Jurkat, Clone E6-1 (cell line): ENCODE measurements around the gene MCOLN1.

ENCODE experiments used
- DNase-seq: peaks from one replicate; pipeline ENCODE4 v3.0.0-alpha.2; 2011; ENCODE audit warnings: low read depth, low spot score
- H3K4me3 ChIP-seq: 2 replicates; pipeline ENCODE4 v1.5.1; 2011; ENCODE audit warnings: mild to moderate bottlenecking, low read length, control low read depth, moderate library complexity

Gene MCOLN1

DNA sequence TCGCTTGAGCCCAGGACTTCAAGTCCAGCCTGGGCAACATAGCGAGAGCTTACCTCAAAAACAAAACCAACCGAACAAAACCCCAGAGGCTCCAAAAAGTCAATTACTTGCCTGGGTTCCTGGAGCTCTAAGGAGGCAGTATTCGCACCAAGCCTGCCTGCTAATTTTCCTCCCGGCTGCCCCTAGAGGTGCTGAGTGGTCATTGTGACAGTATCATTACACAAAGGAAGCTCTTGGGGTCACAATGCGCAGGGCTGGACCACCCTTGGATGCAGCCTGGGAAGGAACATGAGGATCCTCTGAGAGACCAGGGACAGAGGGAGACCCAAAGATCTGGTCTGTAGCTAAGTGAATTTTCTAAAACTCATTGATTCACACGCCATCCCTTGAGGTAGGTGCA lies 25.1 kb upstream of the MCOLN1 start:
- no peak for DNase-seq
- no peak overlapping the region for H3K4me3 ChIP-seq

GRCh38 chr19:7500811-7501450 lies 21.5 kb upstream of the MCOLN1 start:
- DNase-seq, result peak; percentile 61
- peak overlapping the region; percentile 22; the same call in 1 of the 2 replicates for H3K4me3 ChIP-seq

- H3K4me3 ChIP-seq, result no peak overlapping the region
- no peak for DNase-seq
Observed at GRCh38 chr19:7502552-7502951, 19.9 kb upstream of the MCOLN1 start.

GRCh38 chr19:7504684-7505083 lies 17.7 kb upstream of the MCOLN1 start:
- no peak overlapping the region for H3K4me3 ChIP-seq
- no peak for DNase-seq

GRCh38 chr19:7505288-7505681 lies 17.1 kb upstream of the MCOLN1 start:
- H3K4me3 ChIP-seq, result peak overlapping the region; percentile 22
- DNase-seq, result no peak

DNA sequence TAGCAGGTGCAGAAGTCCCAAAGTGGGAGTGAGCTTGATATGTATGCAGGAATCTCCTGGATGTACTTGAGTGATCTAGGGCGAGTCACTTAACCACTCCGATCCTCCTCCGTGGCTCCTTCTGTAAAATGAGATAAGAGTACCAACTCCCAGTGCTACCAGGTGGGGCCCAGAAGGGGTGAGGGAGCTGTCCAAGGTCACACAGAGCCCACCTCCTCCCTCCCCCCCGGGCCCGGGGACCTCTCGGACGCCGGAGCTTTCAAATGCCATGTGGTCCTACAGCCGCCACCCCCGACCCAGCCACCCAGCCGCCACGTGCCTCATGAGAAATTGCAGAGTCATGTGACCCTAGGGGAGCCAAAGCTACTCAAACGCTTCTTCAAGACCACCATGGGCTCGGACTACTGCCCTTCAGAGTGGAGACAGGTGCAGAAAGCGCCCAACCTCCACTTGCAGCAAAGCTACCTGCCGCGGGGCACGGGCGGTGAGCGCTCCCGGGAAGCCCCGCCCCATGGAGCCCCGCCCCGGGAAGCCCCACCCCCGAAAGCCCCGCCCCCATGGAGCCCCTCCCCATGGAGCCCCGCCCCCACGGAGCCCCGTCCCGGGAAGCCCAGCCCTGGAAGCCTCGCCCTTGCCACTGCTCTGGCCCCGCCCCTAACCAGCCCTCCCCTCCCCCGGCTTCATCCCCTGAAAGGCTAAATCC lies 16.6 kb upstream of the MCOLN1 start:
- DNase-seq, result no peak
- peak overlapping the region; percentile 22 for H3K4me3 ChIP-seq

- peak; percentile 46 for DNase-seq
- no peak overlapping the region for H3K4me3 ChIP-seq
Observed at GRCh38 chr19:7506385-7507328, 15.8 kb upstream of the MCOLN1 start.

GRCh38 chr19:7507884-7508283 lies 14.5 kb upstream of the MCOLN1 start:
- H3K4me3 ChIP-seq, result no peak overlapping the region
- DNase-seq, result no peak

- no peak overlapping the region for H3K4me3 ChIP-seq
- no peak for DNase-seq
Observed at GRCh38 chr19:7509625-7510024, 12.8 kb upstream of the MCOLN1 start.

- DNase-seq, result no peak
- H3K4me3 ChIP-seq, result no peak overlapping the region
Observed at GRCh38 chr19:7512400-7512851, 10.0 kb upstream of the MCOLN1 start.

- H3K4me3 ChIP-seq, result no peak overlapping the region
Observed at GRCh38 chr19:7513809-7514642, 8.4 kb upstream of the MCOLN1 start.

GRCh38 chr19:7515110-7515644 lies 7.2 kb upstream of the MCOLN1 start:
- DNase-seq, result no peak
- no peak overlapping the region for H3K4me3 ChIP-seq

More at GRCh38 chr19:7513809-7514642, 8.4 kb upstream of the MCOLN1 start:
- DNase-seq, result no peak

DNA sequence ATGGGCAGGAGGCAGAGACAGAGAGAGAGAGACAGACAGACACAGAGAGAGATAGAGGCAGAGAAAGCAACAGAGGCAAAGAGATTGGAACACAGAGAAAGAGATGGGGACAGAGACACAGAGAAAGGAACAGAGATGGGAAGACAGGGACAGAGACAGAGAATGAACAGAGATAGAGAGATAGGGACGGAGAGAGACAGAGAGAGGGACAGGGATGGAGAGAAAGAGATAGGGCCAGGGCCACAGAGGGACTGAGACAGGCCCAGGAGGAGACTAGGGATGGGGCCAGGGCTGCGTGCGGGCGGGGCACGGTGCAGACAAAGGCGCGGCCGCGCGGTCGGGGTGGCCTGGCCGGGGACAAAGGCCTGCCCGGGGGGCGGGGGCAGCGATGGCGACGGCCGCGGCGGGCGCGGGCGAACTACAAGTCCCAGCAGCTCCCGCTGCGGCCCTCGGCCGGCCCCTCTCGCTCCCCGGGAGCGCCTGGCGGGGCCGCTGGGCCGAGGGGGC lies 6.7 kb upstream of the MCOLN1 start, which contains the start of gene ZNF358:
ZNF358 (plus strand) TSS at position 459 of the 507 bp plus-strand sequence. CDS start 3,140 bp downstream, outside the sequence.
- H3K4me3 ChIP-seq, result no peak within 1 kb of the TSS
- no peak for DNase-seq

GRCh38 chr19:7516333-7516732 lies 6.1 kb upstream of the MCOLN1 start:
- DNase-seq, result no peak
- H3K4me3 ChIP-seq, result no peak overlapping the region

DNA sequence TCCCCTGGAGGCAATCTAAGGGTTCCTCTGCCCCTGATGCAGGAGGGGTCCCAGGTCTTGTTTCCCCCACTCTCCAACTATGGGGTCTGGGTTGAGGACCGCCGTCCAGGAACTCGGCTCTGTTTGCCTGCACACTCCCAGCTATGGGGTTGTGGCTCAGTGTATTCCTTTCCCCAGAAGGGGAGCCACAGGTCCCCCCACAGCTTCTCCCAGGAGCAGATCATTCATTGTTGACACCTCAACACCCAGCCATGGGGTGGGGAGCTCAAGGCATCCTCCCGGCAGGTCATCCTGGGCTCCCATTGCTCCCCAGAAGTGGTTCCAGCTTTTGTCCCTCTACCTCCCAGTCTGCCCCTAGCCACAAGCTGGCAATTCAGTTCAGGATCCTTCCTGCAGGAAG lies 5.5 kb upstream of the MCOLN1 start:
- H3K4me3 ChIP-seq, result no peak overlapping the region

DNA sequence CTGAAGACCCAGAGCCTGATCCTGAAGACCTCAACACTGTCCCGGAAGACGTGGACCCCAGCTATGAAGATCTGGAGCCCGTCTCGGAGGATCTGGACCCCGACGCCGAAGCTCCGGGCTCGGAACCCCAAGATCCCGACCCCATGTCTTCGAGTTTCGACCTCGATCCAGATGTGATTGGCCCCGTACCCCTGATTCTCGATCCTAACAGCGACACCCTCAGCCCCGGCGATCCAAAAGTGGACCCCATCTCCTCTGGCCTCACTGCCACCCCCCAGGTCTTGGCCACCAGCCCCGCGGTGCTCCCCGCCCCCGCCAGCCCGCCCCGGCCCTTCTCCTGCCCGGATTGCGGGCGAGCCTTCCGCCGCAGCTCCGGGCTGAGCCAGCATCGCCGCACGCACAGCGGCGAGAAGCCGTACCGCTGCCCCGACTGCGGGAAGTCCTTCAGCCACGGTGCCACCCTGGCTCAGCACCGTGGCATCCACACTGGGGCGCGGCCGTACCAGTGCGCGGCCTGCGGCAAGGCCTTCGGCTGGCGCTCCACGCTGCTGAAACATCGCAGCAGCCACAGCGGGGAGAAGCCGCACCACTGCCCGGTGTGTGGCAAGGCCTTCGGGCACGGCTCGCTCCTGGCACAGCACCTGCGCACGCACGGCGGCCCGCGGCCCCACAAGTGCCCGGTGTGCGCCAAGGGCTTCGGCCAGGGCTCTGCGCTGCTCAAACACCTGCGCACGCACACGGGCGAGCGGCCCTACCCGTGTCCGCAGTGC lies 2.9 kb upstream of the MCOLN1 start:
- DNase-seq, result no peak
- no peak overlapping the region for H3K4me3 ChIP-seq

More for the DNA sequence above, 5.5 kb upstream of the MCOLN1 start:
- DNase-seq, result no peak
